Activated CD4-positive, alpha-beta T cell treated with anti-CD3 and anti-CD28 coated beads, Interleukin-2, amount 10 ng/mL, durations not matched to agents 7 days and 5 days (primary cell): ENCODE data around the gene FGGY. TPM values are rescaled to one million over a fixed set of nuclear protein-coding genes. Genes with fewer than 3 reads are reported as not detected.
"Not testable (repeated sequence)": the region's sequence is repeated elsewhere in the genome, so short reads cannot be mapped to it uniquely, and the experiment has no call there.

Experiments used
- CTCF ChIA-PET: fragments of 350-600 bp; sonication (Branson Sonifier 250); formaldehyde crosslinking; loops from one replicate; lab custom pipeline; 2021; ENCODE audit warnings: antibody characterized with exemption; lab: Charles Lee
- POLR2A ChIA-PET: fragments of 350-600 bp; sonication (Branson Sonifier 250); formaldehyde crosslinking; loops from one replicate; lab custom pipeline; 2021; ENCODE audit warnings: antibody characterized with exemption; lab: Charles Lee
- DNase-seq: peaks from one replicate; pipeline ENCODE4 v3.0.0-alpha.2; 2020
- H3K27ac Mint-ChIP-seq: one replicate; pipeline ENCODE4 v1.8.0; 2021; ENCODE audit warnings: mild to moderate bottlenecking, moderate library complexity, mixed read lengths
- H3K27me3 Mint-ChIP-seq: one replicate; pipeline ENCODE4 v1.8.0; 2021; ENCODE audit warnings: mixed read lengths
- H3K36me3 Mint-ChIP-seq: one replicate; pipeline ENCODE4 v1.8.0; 2021; ENCODE audit warnings: low read depth, mixed read lengths
- H3K4me1 Mint-ChIP-seq: one replicate; pipeline ENCODE4 v1.8.0; 2021; ENCODE audit warnings: mixed read lengths
- H3K4me3 Mint-ChIP-seq: one replicate; pipeline ENCODE4 v1.8.0; 2021; ENCODE audit warnings: mild to moderate bottlenecking, moderate library complexity, mixed read lengths
- H3K9me3 Mint-ChIP-seq: one replicate; pipeline ENCODE4 v1.8.0; 2021; ENCODE audit warnings: mixed read lengths
- total RNA-seq, 2 experiments: library from RNA; stranded (reverse); gene quantifications; one replicate each; pipeline ENCODE4 v1.2.3, GENCODE V29; 2021

Gene FGGY
- total RNA-seq, 2 experiments from 2014 or later: 3.3 to 5.5 TPM

DNA sequence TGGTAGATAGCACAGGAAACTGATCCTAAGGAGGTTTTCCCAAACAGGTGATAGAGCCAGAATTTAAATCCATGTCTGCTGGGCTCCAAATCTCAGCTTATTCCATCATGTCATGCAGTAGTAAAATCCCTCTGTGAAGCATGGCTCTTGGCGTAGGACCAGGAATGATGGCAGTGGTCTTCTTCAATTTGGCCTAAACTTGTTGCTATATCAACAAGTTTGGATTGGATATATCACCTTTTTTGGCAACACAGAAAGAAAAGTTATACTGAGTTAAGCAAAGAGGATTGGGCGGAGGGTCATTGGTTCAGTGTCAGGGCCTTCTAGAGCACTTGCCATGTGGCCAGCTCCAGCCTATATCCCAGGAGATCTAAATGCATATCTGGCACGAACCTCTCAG is 52.2 kb downstream of the FGGY start:
- ChIA-PET POLR2A (no interaction called here), CTCF (interaction anchor here (1.5 kb wide), 2 partner anchors 8 to 230 kb away, joined by 3 to 4 read pairs; no protein-coding TSS in a partner anchor)
- peaks cover 9% of the 10 kb centered on the region for H3K4me1 Mint-ChIP-seq
- H3K27ac Mint-ChIP-seq: no peak overlapping the region
- H3K9me3 Mint-ChIP-seq: no peaks in the 10 kb centered on the region
- H3K36me3 Mint-ChIP-seq: peaks cover 1% of the 10 kb centered on the region
- DNase-seq: no peak
- no peaks in the 10 kb centered on the region for H3K27me3 Mint-ChIP-seq
- no peak overlapping the region for H3K4me3 Mint-ChIP-seq

DNA sequence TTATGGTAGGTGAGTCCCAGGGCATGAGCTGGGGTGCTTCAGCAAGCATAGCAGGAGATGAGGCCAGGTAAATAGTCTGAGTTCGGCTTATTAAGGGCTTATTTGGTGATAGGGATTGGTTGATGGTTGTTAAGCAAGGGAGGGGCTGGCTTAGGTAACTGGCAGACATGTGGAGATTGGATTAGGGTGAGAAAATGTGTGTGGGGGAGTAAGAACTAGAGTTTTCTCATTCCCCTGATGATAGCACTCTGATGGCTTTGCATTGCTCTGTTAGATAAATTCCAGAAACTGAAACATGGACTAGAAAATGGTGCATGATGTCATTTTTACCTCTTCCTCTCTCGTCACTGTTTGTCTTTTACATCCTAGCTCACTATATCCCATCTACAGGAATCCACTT is 53.6 kb downstream of the FGGY start:
- H3K36me3 Mint-ChIP-seq: peaks cover 1% of the 10 kb centered on the region
- DNase-seq: no peak
- no peak overlapping the region for H3K27ac Mint-ChIP-seq
- no peaks in the 10 kb centered on the region for H3K9me3 Mint-ChIP-seq
- ChIA-PET POLR2A (no interaction called here), CTCF (no interaction called here)
- H3K27me3 Mint-ChIP-seq: no peaks in the 10 kb centered on the region
- H3K4me1 Mint-ChIP-seq: peaks cover 9% of the 10 kb centered on the region
- H3K4me3 Mint-ChIP-seq: no peak overlapping the region

GRCh38 chr1:59352065-59352464 is 55.2 kb downstream of the FGGY start:
- DNase-seq: no peak
- Mint-ChIP-seq H3K36me3 (peaks cover 1% of the 10 kb centered on the region), H3K27me3 (no peaks in the 10 kb centered on the region), H3K9me3 (no peaks in the 10 kb centered on the region), H3K27ac (no peak overlapping the region), H3K4me3 (no peak overlapping the region), H3K4me1 (peaks cover 9% of the 10 kb centered on the region)
- CTCF ChIA-PET: no interaction called here
- POLR2A ChIA-PET: no interaction called here

- no peak for DNase-seq
- no peaks in the 10 kb centered on the region for H3K9me3 Mint-ChIP-seq
- H3K4me3 Mint-ChIP-seq: no peak overlapping the region
- no peaks in the 10 kb centered on the region for H3K27me3 Mint-ChIP-seq
- peaks cover 9% of the 10 kb centered on the region for H3K4me1 Mint-ChIP-seq
- ChIA-PET CTCF (interaction anchor here (0.6 to 0.9 kb wide), 2 partner anchors 13 to 44 kb away, joined by 3 to 7 read pairs; no protein-coding TSS in a partner anchor), POLR2A (no interaction called here)
- H3K36me3 Mint-ChIP-seq: no peaks in the 10 kb centered on the region
- no peak overlapping the region for H3K27ac Mint-ChIP-seq
Measured at GRCh38 chr1:59353453-59353852, 56.6 kb downstream of the FGGY start.

DNA sequence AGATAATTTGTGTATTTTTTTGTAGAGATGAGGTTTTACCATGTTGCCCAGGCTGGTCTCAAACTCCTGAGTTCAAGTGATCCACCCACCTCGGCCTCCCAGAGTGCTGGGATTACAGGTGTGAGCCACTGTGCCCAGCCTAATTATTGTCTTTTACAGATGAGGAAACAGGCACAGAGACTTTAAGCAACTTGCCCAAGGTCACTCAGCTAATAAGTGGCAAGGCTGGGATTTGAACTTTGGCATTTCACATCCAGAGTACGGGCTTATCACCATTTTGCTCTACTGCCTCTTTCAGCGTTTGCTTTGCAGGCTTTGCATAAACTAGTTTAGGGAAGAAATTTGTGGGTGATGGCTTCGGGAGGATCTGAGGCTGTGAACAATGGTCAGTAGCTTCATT is 57.3 kb downstream of the FGGY start:
- H3K4me1 Mint-ChIP-seq, H3K36me3 Mint-ChIP-seq, H3K4me3 Mint-ChIP-seq, DNase-seq, H3K9me3 Mint-ChIP-seq, POLR2A ChIA-PET, H3K27me3 Mint-ChIP-seq, H3K27ac Mint-ChIP-seq: not testable (repeated sequence)
- CTCF ChIA-PET: interaction anchor here (0.9 kb wide), 1 partner anchor 14 kb away, joined by 3 read pairs; no protein-coding TSS in a partner anchor

- H3K9me3 Mint-ChIP-seq: no peaks in the 10 kb centered on the region
- ChIA-PET CTCF (interaction anchor here (0.6 kb wide), 2 partner anchors 382 to 679 kb away, joined by 3 to 4 read pairs; no protein-coding TSS in a partner anchor), POLR2A (no interaction called here)
- H3K36me3 Mint-ChIP-seq: no peaks in the 10 kb centered on the region
- DNase-seq: no peak
- no peak overlapping the region for H3K27ac Mint-ChIP-seq
- no peaks in the 10 kb centered on the region for H3K27me3 Mint-ChIP-seq
- H3K4me3 Mint-ChIP-seq: no peak overlapping the region
- peaks cover 9% of the 10 kb centered on the region for H3K4me1 Mint-ChIP-seq
Measured at GRCh38 chr1:59354709-59355337, 57.9 kb downstream of the FGGY start.

DNA sequence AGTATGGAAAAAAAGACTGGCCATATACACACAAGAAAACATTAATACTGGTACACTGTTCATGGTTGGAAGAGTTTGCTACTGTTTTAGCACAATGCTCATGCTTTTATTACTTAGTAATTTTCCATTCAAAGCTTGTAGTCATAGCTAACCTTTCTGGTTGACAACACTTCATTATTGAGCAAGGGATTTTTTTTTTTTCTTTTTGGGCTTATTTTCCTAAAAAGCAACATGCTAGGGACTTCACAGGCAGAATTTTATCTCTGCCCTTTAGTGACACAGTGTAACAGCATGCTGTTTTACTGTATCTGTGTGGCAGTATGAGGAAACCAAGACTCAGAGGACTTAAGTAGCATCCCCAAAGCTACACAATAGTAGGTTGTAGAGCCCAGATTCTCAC is 58.5 kb downstream of the FGGY start:
- CTCF ChIA-PET: interaction anchor here (0.6 kb wide), 2 partner anchors 383 to 679 kb away, joined by 3 to 4 read pairs; no protein-coding TSS in a partner anchor
- H3K27ac Mint-ChIP-seq: no peak overlapping the region

DNA sequence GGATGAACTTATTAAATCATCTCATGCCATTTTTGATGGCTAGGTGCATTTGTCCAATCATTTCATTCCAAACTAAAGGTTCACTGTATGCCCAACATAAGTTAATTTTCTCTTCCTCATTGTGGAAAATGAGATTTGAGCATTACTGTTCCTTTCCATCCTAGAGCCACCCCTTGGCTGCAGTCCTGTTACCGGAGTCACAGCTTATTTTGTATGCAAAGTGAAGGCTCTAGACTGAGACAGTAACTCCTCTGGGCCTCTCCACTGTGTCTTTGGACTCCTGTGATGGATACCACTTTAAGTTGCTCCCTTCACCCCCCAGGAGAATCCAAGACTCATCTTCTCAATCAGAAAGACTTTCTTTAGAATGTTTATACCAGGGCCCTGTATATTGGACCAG is 59.7 kb downstream of the FGGY start:
- no peaks in the 10 kb centered on the region for H3K4me1 Mint-ChIP-seq
- ChIA-PET CTCF (no interaction called here), POLR2A (no interaction called here)
- no peaks in the 10 kb centered on the region for H3K27me3 Mint-ChIP-seq
- H3K36me3 Mint-ChIP-seq: no peaks in the 10 kb centered on the region
- no peak overlapping the region for H3K27ac Mint-ChIP-seq
- H3K4me3 Mint-ChIP-seq: no peak overlapping the region
- DNase-seq: no peak
- H3K9me3 Mint-ChIP-seq: no peaks in the 10 kb centered on the region

More for the DNA sequence above, 58.5 kb downstream of the FGGY start:
- Mint-ChIP-seq H3K9me3 (no peaks in the 10 kb centered on the region), H3K4me1 (peaks cover 9% of the 10 kb centered on the region), H3K4me3 (no peak overlapping the region), H3K36me3 (no peaks in the 10 kb centered on the region), H3K27me3 (no peaks in the 10 kb centered on the region)
- POLR2A ChIA-PET: no interaction called here
- DNase-seq: no peak

DNA sequence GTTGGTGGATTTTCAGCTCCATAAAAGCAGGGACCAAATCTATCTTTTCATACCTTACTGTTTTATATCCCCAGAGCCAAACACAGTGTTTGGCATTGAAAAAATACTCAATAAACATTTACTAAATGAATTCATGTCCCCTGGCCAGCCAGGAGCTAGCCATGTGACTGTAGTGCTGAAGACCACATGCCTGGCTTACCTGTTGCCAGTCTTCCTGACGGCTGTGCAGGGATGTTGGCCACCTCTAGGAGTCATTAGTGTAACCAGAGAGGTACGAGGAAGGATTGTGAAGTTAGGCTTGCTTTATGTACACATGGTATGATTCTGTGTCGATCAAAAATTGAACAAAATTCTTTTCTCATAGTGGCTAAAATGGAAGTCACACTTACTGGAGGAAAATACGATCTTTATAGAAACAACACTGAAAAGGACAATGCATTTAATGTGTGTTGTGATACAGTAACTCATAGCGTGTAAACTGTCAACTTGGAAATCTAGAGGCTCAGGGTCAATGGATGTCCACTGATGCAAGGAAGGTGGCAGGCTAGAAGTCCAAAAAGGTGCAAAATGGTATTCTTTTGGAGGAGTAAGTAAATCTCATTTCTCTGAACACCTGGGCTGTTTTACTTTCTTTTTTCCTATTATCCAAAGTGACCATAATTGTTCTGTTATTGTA is 60.9 kb downstream of the FGGY start:
- H3K27ac Mint-ChIP-seq: no peak overlapping the region
- POLR2A ChIA-PET: no interaction called here
- H3K9me3 Mint-ChIP-seq: no peaks in the 10 kb centered on the region
- H3K36me3 Mint-ChIP-seq: no peaks in the 10 kb centered on the region
- DNase-seq: no peak
- no peaks in the 10 kb centered on the region for H3K4me1 Mint-ChIP-seq
- CTCF ChIA-PET: interaction anchor here (0.9 kb wide), 1 partner anchor 13 kb away, joined by 3 read pairs; no protein-coding TSS in a partner anchor
- H3K27me3 Mint-ChIP-seq: no peaks in the 10 kb centered on the region
- H3K4me3 Mint-ChIP-seq: no peak overlapping the region

- Mint-ChIP-seq H3K9me3 (no peaks in the 10 kb centered on the region), H3K27ac (no peak overlapping the region), H3K4me1 (no peaks in the 10 kb centered on the region), H3K36me3 (no peaks in the 10 kb centered on the region), H3K4me3 (no peak overlapping the region), H3K27me3 (no peaks in the 10 kb centered on the region)
- ChIA-PET POLR2A (no interaction called here), CTCF (no interaction called here)
- DNase-seq: no peak
Measured at GRCh38 chr1:59359325-59359724, 62.4 kb downstream of the FGGY start.

DNA sequence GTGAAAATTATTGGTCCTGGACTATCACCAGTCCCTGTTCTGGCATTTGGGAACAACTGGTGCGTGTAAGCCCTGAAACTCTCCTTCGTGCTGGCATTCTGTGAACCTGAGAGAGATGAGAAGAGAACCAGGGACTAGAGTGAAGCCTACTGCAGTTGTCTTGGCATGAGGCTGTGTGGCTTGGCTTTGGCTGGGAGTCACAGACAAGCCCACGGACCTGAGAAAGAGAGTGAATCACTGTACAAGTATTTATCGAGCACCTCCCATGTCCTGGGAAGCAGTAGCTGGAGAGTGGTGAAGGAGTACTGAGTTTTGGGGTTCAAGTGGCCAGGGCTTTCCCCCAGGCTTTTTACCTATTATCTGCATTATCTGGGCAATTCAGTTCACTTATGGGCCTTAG is 63.3 kb downstream of the FGGY start:
- Mint-ChIP-seq H3K36me3 (no peaks in the 10 kb centered on the region), H3K4me3 (no peak overlapping the region), H3K4me1 (no peaks in the 10 kb centered on the region), H3K9me3 (no peaks in the 10 kb centered on the region), H3K27me3 (no peaks in the 10 kb centered on the region), H3K27ac (no peak overlapping the region)
- DNase-seq: no peak
- ChIA-PET POLR2A (no interaction called here), CTCF (no interaction called here)

DNA sequence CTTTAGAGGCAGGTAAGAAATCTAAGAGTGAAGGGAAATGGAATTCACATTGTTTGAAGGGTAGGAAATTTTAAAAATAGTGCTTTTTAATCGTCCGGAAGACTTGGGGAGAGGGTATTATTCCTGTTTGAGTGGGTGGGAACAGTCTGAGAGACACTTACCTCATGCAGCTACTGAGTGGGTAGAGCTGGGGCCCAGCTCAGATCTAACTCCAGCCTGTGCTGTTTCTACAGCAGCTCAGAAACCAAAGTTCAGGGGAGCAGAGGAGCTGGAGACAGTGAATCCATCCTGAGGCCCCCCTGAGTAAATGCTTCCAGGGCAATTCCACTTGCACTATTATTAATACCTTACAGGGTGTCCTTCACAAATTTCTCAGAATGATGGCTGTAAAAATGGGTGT is 63.8 kb downstream of the FGGY start:
- Mint-ChIP-seq H3K27me3 (no peaks in the 10 kb centered on the region), H3K9me3 (no peaks in the 10 kb centered on the region), H3K4me3 (no peak overlapping the region), H3K4me1 (no peaks in the 10 kb centered on the region), H3K36me3 (no peaks in the 10 kb centered on the region), H3K27ac (no peak overlapping the region)
- DNase-seq: no peak
- POLR2A ChIA-PET: no interaction called here
- CTCF ChIA-PET: interaction anchor here (1.2 kb wide), 1 partner anchor 118 kb away, joined by 3 read pairs; no protein-coding TSS in a partner anchor

DNA sequence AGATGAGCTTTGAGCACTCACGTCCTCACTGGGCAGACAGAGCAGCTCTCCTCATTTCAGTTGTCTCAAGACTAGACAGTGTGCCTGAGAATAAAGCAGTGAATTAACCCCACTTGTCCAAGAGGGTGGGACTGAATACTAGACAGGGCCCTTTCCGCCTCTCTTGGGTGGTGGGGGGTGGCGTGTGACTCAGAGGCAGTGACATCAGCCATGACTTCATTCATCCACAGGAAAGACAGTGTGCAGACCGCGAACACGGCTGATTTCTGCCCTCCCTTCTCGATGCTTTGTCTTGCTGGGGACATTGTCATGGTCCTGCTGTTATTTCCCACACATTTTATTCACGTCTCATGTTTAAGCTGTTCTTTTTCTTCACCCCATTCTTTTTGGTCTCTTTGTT is 64.9 kb downstream of the FGGY start:
- Mint-ChIP-seq H3K27ac (no peak overlapping the region), H3K9me3 (no peaks in the 10 kb centered on the region), H3K27me3 (no peaks in the 10 kb centered on the region), H3K4me1 (no peaks in the 10 kb centered on the region), H3K4me3 (no peak overlapping the region), H3K36me3 (no peaks in the 10 kb centered on the region)
- CTCF ChIA-PET: interaction anchor here (1.2 kb wide), 1 partner anchor 119 kb away, joined by 3 read pairs; no protein-coding TSS in a partner anchor
- POLR2A ChIA-PET: no interaction called here
- DNase-seq: no peak
